Measurements from ENCODE around the gene MAP4K3. TPM values are rescaled to one million over a fixed set of nuclear protein-coding genes. Genes with fewer than 3 reads are reported as not detected.

MAP4K3 gene
- polyA plus RNA-seq, 1 experiment, result 43.5 TPM

GRCh38 chr2:39421354-39421753 lies 15.7 kb downstream of the MAP4K3 start:
- no peak for TF ChIP-seq CTCF (IDR thresholded peaks at IDR 0.05; ENCODE audit: low read depth, low read length)
- no peak overlapping the region for H3K27ac ChIP-seq (ENCODE audit: low read depth, low read length)
- DNase-seq (ENCODE audit: low read depth, low spot score), result no peak
- no peaks in the 10 kb centered on the region for H3K9me3 ChIP-seq (ENCODE audit: control insufficient read depth, insufficient read depth, low read length)
- H3K4me3 ChIP-seq (ENCODE audit: low read depth, low read length), result no peak overlapping the region
- POLR2A ChIA-PET, result no interaction called here
- H3K27me3 ChIP-seq (ENCODE audit: control insufficient read depth, insufficient read depth, low read length), result no peaks in the 10 kb centered on the region
- CTCF ChIA-PET, result no interaction called here

- no peak for TF ChIP-seq CTCF (IDR thresholded peaks at IDR 0.05; ENCODE audit: low read depth, low read length)
- H3K27ac ChIP-seq (ENCODE audit: low read depth, low read length), result peak overlapping the region; percentile 71
- no peaks in the 10 kb centered on the region for H3K9me3 ChIP-seq (ENCODE audit: control insufficient read depth, insufficient read depth, low read length)
- H3K4me3 ChIP-seq (ENCODE audit: low read depth, low read length), result no peak overlapping the region
- no peaks in the 10 kb centered on the region for H3K27me3 ChIP-seq (ENCODE audit: control insufficient read depth, insufficient read depth, low read length)
- ChIA-PET CTCF (interaction anchor here (1.0 kb wide), 1 partner anchor 277 kb away, joined by 3 read pairs; no protein-coding TSS in a partner anchor), POLR2A (interaction anchor here (1.3 kb wide), 1 partner anchor 9 kb away, joined by 5 read pairs; no protein-coding TSS in a partner anchor)
- DNase-seq (ENCODE audit: low read depth, low spot score), result no peak
Measured at GRCh38 chr2:39419282-39420223, 17.5 kb downstream of the MAP4K3 start.

GRCh38 chr2:39418491-39418890 lies 18.6 kb downstream of the MAP4K3 start:
- no peaks in the 10 kb centered on the region for H3K27me3 ChIP-seq (ENCODE audit: control insufficient read depth, insufficient read depth, low read length)
- no peak for DNase-seq (ENCODE audit: low read depth, low spot score)
- no peaks in the 10 kb centered on the region for H3K9me3 ChIP-seq (ENCODE audit: control insufficient read depth, insufficient read depth, low read length)
- no peak overlapping the region for H3K27ac ChIP-seq (ENCODE audit: low read depth, low read length)
- POLR2A ChIA-PET, result interaction anchor here (0.7 kb wide), 1 partner anchor 63 kb away, joined by 6 read pairs; no protein-coding TSS in a partner anchor
- CTCF ChIA-PET, result interaction anchor here (1.0 kb wide), 1 partner anchor 278 kb away, joined by 3 read pairs; no protein-coding TSS in a partner anchor
- no peak overlapping the region for H3K4me3 ChIP-seq (ENCODE audit: low read depth, low read length)
- TF ChIP-seq CTCF (IDR thresholded peaks at IDR 0.05; ENCODE audit: low read depth, low read length), result no peak

- Histone ChIP-seq H3K4me3 (ENCODE audit: low read depth, low read length) (no peak overlapping the region), H3K27me3 (ENCODE audit: control insufficient read depth, insufficient read depth, low read length) (no peaks in the 10 kb centered on the region), H3K27ac (ENCODE audit: low read depth, low read length) (no peak overlapping the region), H3K9me3 (ENCODE audit: control insufficient read depth, insufficient read depth, low read length) (no peaks in the 10 kb centered on the region)
- POLR2A ChIA-PET, result no interaction called here
- CTCF ChIA-PET, result interaction anchor here (1.1 kb wide), 1 partner anchor 40 kb away, joined by 3 read pairs; no protein-coding TSS in a partner anchor
- no peak for DNase-seq (ENCODE audit: low read depth, low spot score)
- TF ChIP-seq CTCF (IDR thresholded peaks at IDR 0.05; ENCODE audit: low read depth, low read length), result no peak
Measured at GRCh38 chr2:39416140-39416539, 20.9 kb downstream of the MAP4K3 start.

All from AG04450 (cell line).